Epithelial cell of proximal tubule (primary cell): ENCODE measurements around the gene RPS21. TPM values are rescaled to one million over a fixed set of nuclear protein-coding genes. Genes with fewer than 3 reads are reported as not detected.

Experiments
- DNase-seq: peaks from one replicate; pipeline ENCODE4 v3.0.0-alpha.2; 2011; ENCODE audit warnings: low read depth
- H3K4me3 ChIP-seq: 2 replicates; pipeline ENCODE4 v1.5.1; 2011; ENCODE audit warnings: low read depth, mild to moderate bottlenecking, low read length
- CTCF ChIP-seq: conservative IDR thresholded peaks from 2 replicates; pipeline ENCODE4 v1.5.1; 2012; ENCODE audit warnings: low read depth, mild to moderate bottlenecking, low read length
- total RNA-seq: library from RNA; depleted of rRNA; stranded (reverse); fragments of >200 nt; gene quantifications from 2 replicates; pipeline ENCODE4 v1.2.3, GENCODE V29; 2015

RPS21 gene
- total RNA-seq, 1 donor from 2014 or later = 2,322 TPM

- H3K4me3 ChIP-seq = no peak overlapping the region
- DNase-seq = no peak
- TF ChIP-seq CTCF = no peak
Observed at GRCh38 chr20:62357681-62358080, 29.2 kb upstream of the RPS21 start.

- TF ChIP-seq CTCF = no peak
- H3K4me3 ChIP-seq = peak overlapping the region; percentile 7
- DNase-seq = no peak
Observed at GRCh38 chr20:62358171-62359042, 28.5 kb upstream of the RPS21 start.

GRCh38 chr20:62359043-62359490 lies 27.8 kb upstream of the RPS21 start:
- no peak for DNase-seq
- TF ChIP-seq CTCF = no peak
- peak overlapping the region; percentile 7 for H3K4me3 ChIP-seq

- no peak for TF ChIP-seq CTCF
- DNase-seq = no peak
- peak overlapping the region; percentile 7 for H3K4me3 ChIP-seq
Observed at GRCh38 chr20:62359491-62360121, 27.3 kb upstream of the RPS21 start.

- no peak for TF ChIP-seq CTCF
- H3K4me3 ChIP-seq = no peak overlapping the region
- DNase-seq = no peak
Observed at GRCh38 chr20:62360854-62361798, 25.8 kb upstream of the RPS21 start.

GRCh38 chr20:62361799-62362589 lies 24.9 kb upstream of the RPS21 start:
- DNase-seq = no peak
- TF ChIP-seq CTCF = no peak
- H3K4me3 ChIP-seq = no peak overlapping the region
